ENCODE data around the gene GPR141. TPM values are rescaled to one million over a fixed set of nuclear protein-coding genes. Genes with fewer than 3 reads are reported as not detected.

Gene GPR141
- polyA plus RNA-seq, 1 donor (not counting 4 experiments of a cell fraction or from before 2014, with no cell fraction given): not detected

DNA sequence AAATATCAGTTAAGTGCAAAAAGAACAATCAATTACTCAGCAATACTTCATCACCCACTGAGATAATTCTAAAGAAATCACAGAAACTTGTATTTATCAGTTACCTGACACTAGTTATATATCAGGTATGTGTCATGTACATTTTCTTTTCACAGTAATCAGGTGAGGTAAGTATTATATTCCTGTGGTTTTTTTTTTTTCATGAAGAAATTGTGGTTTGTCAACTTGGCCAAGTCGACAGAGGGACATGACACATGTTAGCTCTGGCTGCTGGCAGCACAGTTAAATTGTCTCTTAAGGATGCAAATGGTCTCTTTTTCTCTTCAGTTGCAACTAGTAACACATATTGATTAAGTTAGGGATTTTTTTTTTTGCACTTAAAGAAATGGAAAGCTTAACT is 13.7 kb upstream of the GPR141 start:
- Histone ChIP-seq H4K20me1 (ENCODE audit: control insufficient read depth, extremely low read depth, insufficient read depth, low read length) (no peaks in the 10 kb centered on the region), H3K9me1 (ENCODE audit: control insufficient read depth, extremely low read depth, insufficient read depth, low read length) (no peaks in the 10 kb centered on the region), H3K27me3 (ENCODE audit: control insufficient read depth, extremely low read depth, insufficient read depth, low read length) (no peaks in the 10 kb centered on the region), H3K9me3 (ENCODE audit: control insufficient read depth, low read depth, low read length) (no peaks in the 10 kb centered on the region), H3K4me3 (ENCODE audit: control insufficient read depth in 2 of 3, extremely low read depth in 1 of 3, insufficient read depth in 2 of 3, low read depth in 1 of 3, low read length in 3 of 3) (no peak overlapping the region), H3K36me3 (ENCODE audit: control insufficient read depth in 2 of 2, extremely low read depth in 1 of 2, insufficient read depth in 2 of 2, low read length in 2 of 2) (no peaks in the 10 kb centered on the region), H3K79me2 (ENCODE audit: control insufficient read depth, insufficient read depth, low read length) (no peaks in the 10 kb centered on the region), H2AFZ (ENCODE audit: control insufficient read depth, low read length) (no peak overlapping the region), H3K27ac (ENCODE audit: control insufficient read depth, insufficient read depth, low read length) (no peak overlapping the region), H3K4me1 (ENCODE audit: control insufficient read depth, extremely low read depth, insufficient read depth, low read length) (no peaks in the 10 kb centered on the region), H3K9ac (ENCODE audit: control insufficient read depth, extremely low read depth, insufficient read depth, low read length) (no peak overlapping the region), H3K4me2 (ENCODE audit: control insufficient read depth, extremely low read depth, insufficient read depth, low read depth, low read length) (no peak overlapping the region)
- no peak for DNase-seq (ENCODE audit: low read depth, low spot score)
- TF ChIP-seq, protein P1, sequence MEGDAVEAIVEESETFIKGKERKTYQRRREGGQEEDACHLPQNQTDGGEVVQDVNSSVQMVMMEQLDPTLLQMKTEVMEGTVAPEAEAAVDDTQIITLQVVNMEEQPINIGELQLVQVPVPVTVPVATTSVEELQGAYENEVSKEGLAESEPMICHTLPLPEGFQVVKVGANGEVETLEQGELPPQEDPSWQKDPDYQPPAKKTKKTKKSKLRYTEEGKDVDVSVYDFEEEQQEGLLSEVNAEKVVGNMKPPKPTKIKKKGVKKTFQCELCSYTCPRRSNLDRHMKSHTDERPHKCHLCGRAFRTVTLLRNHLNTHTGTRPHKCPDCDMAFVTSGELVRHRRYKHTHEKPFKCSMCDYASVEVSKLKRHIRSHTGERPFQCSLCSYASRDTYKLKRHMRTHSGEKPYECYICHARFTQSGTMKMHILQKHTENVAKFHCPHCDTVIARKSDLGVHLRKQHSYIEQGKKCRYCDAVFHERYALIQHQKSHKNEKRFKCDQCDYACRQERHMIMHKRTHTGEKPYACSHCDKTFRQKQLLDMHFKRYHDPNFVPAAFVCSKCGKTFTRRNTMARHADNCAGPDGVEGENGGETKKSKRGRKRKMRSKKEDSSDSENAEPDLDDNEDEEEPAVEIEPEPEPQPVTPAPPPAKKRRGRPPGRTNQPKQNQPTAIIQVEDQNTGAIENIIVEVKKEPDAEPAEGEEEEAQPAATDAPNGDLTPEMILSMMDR (optimal IDR thresholded peaks at IDR 0.05 in 1 of 3, IDR thresholded peaks at IDR 0.05 in 1 of 3, conservative IDR thresholded peaks at IDR 0.05 in 1 of 3; ENCODE audit: extremely low read depth in 1 of 3, insufficient read depth in 2 of 3, low read length in 3 of 3): no peak
- no peak for TF ChIP-seq EZH2 (IDR thresholded peaks at IDR 0.05; ENCODE audit: low read length)
- FAIRE-seq: no peak
- dilution Hi-C loops (cut with MboI; ENCODE audit: extremely low pct_ligation_motif_present, low sequenced_read_pairs): no loop called here

DNA sequence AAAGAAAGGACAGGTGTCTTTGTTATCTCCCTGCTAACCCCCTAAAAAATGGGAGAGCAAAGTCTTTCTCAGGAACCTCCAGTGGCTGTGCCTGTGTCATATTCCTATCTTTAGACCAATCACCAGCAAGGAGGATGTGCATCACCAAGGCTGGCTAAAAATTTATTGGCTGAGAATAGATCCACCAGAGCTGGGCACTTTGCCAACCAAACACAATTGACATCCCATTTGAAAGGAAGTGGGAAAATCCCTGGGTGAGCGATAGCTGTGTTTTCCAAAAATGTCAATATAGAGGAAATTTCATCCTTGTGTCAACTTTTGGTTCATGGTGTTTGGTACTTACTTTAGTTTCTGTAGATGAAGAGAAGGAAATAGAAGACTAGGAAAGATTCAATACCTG is 13.1 kb upstream of the GPR141 start:
- no peak overlapping the region for H3K4me3 ChIP-seq (ENCODE audit: control insufficient read depth in 2 of 3, extremely low read depth in 1 of 3, insufficient read depth in 2 of 3, low read depth in 1 of 3, low read length in 3 of 3)
- H3K9me1 ChIP-seq (ENCODE audit: control insufficient read depth, extremely low read depth, insufficient read depth, low read length): no peaks in the 10 kb centered on the region
- H2AFZ ChIP-seq (ENCODE audit: control insufficient read depth, low read length): no peak overlapping the region
- no peak for TF ChIP-seq EZH2 (IDR thresholded peaks at IDR 0.05; ENCODE audit: low read length)
- TF ChIP-seq, protein P1 (optimal IDR thresholded peaks at IDR 0.05 in 1 of 3, IDR thresholded peaks at IDR 0.05 in 1 of 3, conservative IDR thresholded peaks at IDR 0.05 in 1 of 3; ENCODE audit: extremely low read depth in 1 of 3, insufficient read depth in 2 of 3, low read length in 3 of 3): no peak
- no peaks in the 10 kb centered on the region for H3K79me2 ChIP-seq (ENCODE audit: control insufficient read depth, insufficient read depth, low read length)
- no peaks in the 10 kb centered on the region for H3K4me1 ChIP-seq (ENCODE audit: control insufficient read depth, extremely low read depth, insufficient read depth, low read length)
- dilution Hi-C loops (cut with MboI; ENCODE audit: extremely low pct_ligation_motif_present, low sequenced_read_pairs): no loop called here
- DNase-seq (ENCODE audit: low read depth, low spot score) (no peak), FAIRE-seq (no peak)
- no peak overlapping the region for H3K27ac ChIP-seq (ENCODE audit: control insufficient read depth, insufficient read depth, low read length)
- H3K9me3 ChIP-seq (ENCODE audit: control insufficient read depth, low read depth, low read length): no peaks in the 10 kb centered on the region
- H3K9ac ChIP-seq (ENCODE audit: control insufficient read depth, extremely low read depth, insufficient read depth, low read length): no peak overlapping the region
- H3K36me3 ChIP-seq (ENCODE audit: control insufficient read depth in 2 of 2, extremely low read depth in 1 of 2, insufficient read depth in 2 of 2, low read length in 2 of 2): no peaks in the 10 kb centered on the region
- no peak overlapping the region for H3K4me2 ChIP-seq (ENCODE audit: control insufficient read depth, extremely low read depth, insufficient read depth, low read depth, low read length)
- no peaks in the 10 kb centered on the region for H3K27me3 ChIP-seq (ENCODE audit: control insufficient read depth, extremely low read depth, insufficient read depth, low read length)
- H4K20me1 ChIP-seq (ENCODE audit: control insufficient read depth, extremely low read depth, insufficient read depth, low read length): no peaks in the 10 kb centered on the region

Data from keratinocyte (primary cell).